ENCODE results near the gene PUM1. TPM values are rescaled to one million over a fixed set of nuclear protein-coding genes. Genes with fewer than 3 reads are reported as not detected.

PUM1 gene
- total and polyA plus RNA-seq, 9 donors: 36.3 to 125 (median 112) TPM

DNA sequence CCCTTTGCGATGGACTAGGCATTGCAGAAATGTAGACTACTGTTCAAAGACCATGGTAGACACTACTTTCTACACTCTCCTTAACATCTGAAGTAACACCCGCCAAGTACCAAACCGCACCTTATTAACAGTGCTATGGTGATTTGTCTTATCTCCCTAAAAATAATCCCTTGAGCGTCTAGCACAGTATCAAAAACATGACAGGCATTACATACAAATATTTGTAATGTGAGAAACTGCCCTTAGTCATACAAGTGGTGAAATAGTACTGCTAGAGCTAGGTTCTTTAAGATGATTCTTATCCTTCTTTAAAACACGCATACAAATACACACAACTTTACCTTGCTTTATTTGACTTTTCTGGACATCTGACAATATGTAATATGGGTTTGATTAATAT is 27.2 kb downstream of the PUM1 start:
- TF ChIP-seq, protein P1, sequence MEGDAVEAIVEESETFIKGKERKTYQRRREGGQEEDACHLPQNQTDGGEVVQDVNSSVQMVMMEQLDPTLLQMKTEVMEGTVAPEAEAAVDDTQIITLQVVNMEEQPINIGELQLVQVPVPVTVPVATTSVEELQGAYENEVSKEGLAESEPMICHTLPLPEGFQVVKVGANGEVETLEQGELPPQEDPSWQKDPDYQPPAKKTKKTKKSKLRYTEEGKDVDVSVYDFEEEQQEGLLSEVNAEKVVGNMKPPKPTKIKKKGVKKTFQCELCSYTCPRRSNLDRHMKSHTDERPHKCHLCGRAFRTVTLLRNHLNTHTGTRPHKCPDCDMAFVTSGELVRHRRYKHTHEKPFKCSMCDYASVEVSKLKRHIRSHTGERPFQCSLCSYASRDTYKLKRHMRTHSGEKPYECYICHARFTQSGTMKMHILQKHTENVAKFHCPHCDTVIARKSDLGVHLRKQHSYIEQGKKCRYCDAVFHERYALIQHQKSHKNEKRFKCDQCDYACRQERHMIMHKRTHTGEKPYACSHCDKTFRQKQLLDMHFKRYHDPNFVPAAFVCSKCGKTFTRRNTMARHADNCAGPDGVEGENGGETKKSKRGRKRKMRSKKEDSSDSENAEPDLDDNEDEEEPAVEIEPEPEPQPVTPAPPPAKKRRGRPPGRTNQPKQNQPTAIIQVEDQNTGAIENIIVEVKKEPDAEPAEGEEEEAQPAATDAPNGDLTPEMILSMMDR (IDR thresholded peaks at IDR 0.05): no peak
- TF ChIP-seq EP300 (IDR thresholded peaks at IDR 0.05): no peak
- no peak for TF ChIP-seq POLR2A (IDR thresholded peaks at IDR 0.05)
- no peak overlapping the region for H3K27ac ChIP-seq
- intact Hi-C loops (cut with DNase I): no loop called here
- DNase-seq: no peak
- no peaks in the 10 kb centered on the region for H3K9me3 ChIP-seq
- no peaks in the 10 kb centered on the region for H3K36me3 ChIP-seq
- H3K27me3 ChIP-seq: no peaks in the 10 kb centered on the region
- H3K4me3 ChIP-seq: no peak overlapping the region
- WGBS, 3 donors: 75 to 77% (median 75%) methylated on average over 5 of the region's 5 CpGs
- H3K4me1 ChIP-seq (ENCODE audit: insufficient read depth): peaks cover 10% of the 10 kb centered on the region

DNA sequence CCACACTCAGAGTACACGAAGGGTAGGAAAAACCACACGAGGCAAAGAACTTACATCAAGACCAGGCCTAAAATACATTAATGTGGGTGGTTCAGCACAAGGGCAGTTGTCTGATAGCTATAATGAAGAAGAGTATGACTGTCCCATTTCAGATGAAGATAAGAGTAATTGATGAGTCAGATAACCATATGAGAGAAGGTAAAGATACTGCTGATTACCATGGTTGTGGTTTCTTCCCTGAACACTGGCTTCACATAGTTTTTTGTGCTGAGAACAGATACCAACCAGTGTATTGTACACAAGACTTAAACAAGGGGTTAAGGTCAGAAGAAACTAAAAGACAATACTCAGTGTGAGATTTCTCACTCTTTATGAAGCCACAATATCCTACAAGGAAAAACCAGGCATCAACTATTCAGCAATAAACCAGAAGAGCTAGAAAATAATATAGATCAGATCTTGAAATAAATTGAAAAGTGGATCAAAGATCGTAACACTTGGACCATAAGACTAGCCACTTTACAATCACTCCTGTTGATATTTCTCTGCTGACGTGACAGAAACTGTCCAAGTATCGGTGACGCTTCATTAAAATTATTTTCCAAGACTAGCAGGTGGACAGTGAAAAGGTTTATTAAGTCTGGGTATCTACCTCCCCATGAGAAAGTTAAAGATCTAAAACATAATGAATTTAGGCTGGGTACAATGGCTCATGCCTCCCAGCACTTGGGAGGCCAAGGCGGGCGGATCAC is 28.6 kb downstream of the PUM1 start:
- TF ChIP-seq EP300 (IDR thresholded peaks at IDR 0.05) (no peak), POLR2A (IDR thresholded peaks at IDR 0.05) (no peak)
- TF ChIP-seq, protein P1 (IDR thresholded peaks at IDR 0.05): no peak
- DNase-seq: no peak
- Histone ChIP-seq H3K27me3 (no peaks in the 10 kb centered on the region), H3K9me3 (no peaks in the 10 kb centered on the region), H3K27ac (no peak overlapping the region), H3K4me3 (no peak overlapping the region), H3K36me3 (no peaks in the 10 kb centered on the region), H3K4me1 (ENCODE audit: insufficient read depth) (peaks cover 7% of the 10 kb centered on the region)
- intact Hi-C loops (cut with DNase I): no loop called here
- WGBS, 3 donors: 85 to 90% (median 88%) methylated on average over 8 of the region's 8 CpGs

DNA sequence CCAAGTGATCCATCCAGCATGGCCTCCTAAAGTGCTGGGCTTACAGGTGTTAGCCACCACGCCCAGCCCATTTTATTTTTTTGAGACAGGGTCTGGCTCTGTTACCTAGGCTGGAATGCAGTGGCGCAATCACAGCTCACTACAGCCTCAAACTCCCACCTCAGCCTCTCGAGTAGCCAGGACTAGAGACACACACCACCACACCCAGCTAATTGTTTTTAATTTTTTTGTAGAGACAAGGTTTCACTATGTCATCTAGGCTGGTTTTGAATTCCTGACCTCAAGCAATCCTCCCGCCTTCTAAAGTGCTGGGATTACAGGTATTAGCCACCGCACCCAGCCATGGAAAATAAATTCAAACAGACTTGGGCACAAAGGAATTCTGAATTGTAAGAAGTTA is 31.9 kb downstream of the PUM1 start:
- 76 to 88% (median 80%) methylated on average over 5 of the region's 5 CpGs for WGBS, 3 donors
- Histone ChIP-seq H3K27me3 (no peaks in the 10 kb centered on the region), H3K4me1 (ENCODE audit: insufficient read depth) (peaks cover 8% of the 10 kb centered on the region), H3K36me3 (no peaks in the 10 kb centered on the region), H3K9me3 (no peaks in the 10 kb centered on the region), H3K4me3 (no peak overlapping the region), H3K27ac (no peak overlapping the region)
- intact Hi-C loops (cut with DNase I): no loop called here
- DNase-seq: no peak
- TF ChIP-seq EP300 (IDR thresholded peaks at IDR 0.05) (no peak), POLR2A (IDR thresholded peaks at IDR 0.05) (no peak)
- TF ChIP-seq, protein P1 (IDR thresholded peaks at IDR 0.05): no peak

DNA sequence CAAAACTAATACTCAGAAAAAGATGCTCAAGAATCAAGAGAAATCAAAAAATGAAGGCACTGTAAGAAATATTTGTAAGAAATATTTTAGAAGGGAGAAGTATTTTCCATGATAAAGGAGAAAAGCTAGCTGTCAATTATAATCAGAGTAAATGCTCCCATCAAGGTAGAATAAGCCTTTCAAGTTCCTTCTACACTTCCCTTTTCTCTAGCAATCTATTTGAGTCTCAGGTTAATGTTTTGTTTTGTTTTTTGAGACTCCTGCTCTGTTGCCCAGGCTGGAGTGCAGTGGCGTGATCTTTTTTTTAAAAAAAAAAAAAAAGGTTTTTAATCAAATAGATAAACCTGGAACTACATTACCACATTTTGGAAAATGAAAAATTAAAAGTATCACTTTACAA is 33.3 kb downstream of the PUM1 start:
- TF ChIP-seq, protein P1 (IDR thresholded peaks at IDR 0.05): no peak
- no peak for TF ChIP-seq EP300 (IDR thresholded peaks at IDR 0.05)
- no peak for TF ChIP-seq POLR2A (IDR thresholded peaks at IDR 0.05)
- no peaks in the 10 kb centered on the region for H3K36me3 ChIP-seq
- 87 to 93% (median 92%) methylated on average over 1 of the region's 1 CpG for WGBS, 3 donors
- no peaks in the 10 kb centered on the region for H3K27me3 ChIP-seq
- no peak overlapping the region for H3K4me3 ChIP-seq
- peaks cover 10% of the 10 kb centered on the region for H3K4me1 ChIP-seq (ENCODE audit: insufficient read depth)
- intact Hi-C loops (cut with DNase I): no loop called here
- H3K27ac ChIP-seq: no peak overlapping the region
- H3K9me3 ChIP-seq: no peaks in the 10 kb centered on the region
- DNase-seq: no peak
